Dendritic cell treated with granulocyte-macrophage colony-stimulating factor and Interleukin-4, amounts not matched to agents 40 ng/mL and 50 ng/mL, for 4 days (primary cell): ENCODE data around the gene CHST5.
A peak's percentile ranks its signal among the peaks of the same experiment; 100 is the strongest.

Source experiments
- H3K27ac Mint-ChIP-seq: one replicate; pipeline ENCODE4 v1.8.0; 2022; ENCODE audit warnings: mild to moderate bottlenecking, mixed read lengths
- H3K27me3 Mint-ChIP-seq: one replicate; pipeline ENCODE4 v1.8.0; 2022; ENCODE audit warnings: mild to moderate bottlenecking, mixed read lengths
- H3K36me3 Mint-ChIP-seq: one replicate; pipeline ENCODE4 v1.8.0; 2022; ENCODE audit warnings: low read depth, mixed read lengths
- H3K4me1 Mint-ChIP-seq: one replicate; pipeline ENCODE4 v1.8.0; 2022; ENCODE audit warnings: low read depth, mixed read lengths
- H3K4me3 Mint-ChIP-seq: one replicate; pipeline ENCODE4 v1.8.0; 2022; ENCODE audit warnings: mild to moderate bottlenecking, moderate library complexity, mixed read lengths
- H3K9me3 Mint-ChIP-seq: one replicate; pipeline ENCODE4 v1.8.0; 2022; ENCODE audit warnings: mixed read lengths
- intact Hi-C: fragments of 100-400 bp; cut with micrococcal nuclease; formaldehyde crosslinking; loops from one replicate; pipeline ENCODE4 v1.15.0; 2022

CHST5 gene

GRCh38 chr16:75535901-75536300, at the start of gene CHST5:
CHST5 (minus strand) TSS chr16:75536108; CDS start chr16:75530384, 5,724 bp downstream.
- intact Hi-C loops = no loop called here
- Mint-ChIP-seq H3K9me3 (no peaks in the 10 kb centered on the region), H3K4me3 (no peak within 1 kb of the TSS), H3K27ac (no peak within 1 kb of the TSS), H3K4me1 (no peaks in the 10 kb centered on the region), H3K36me3 (no peaks in the 10 kb centered on the region), H3K27me3 (peaks cover 6% of the 10 kb centered on the region)

GRCh38 chr16:75584108-75584507, 48.2 kb upstream of the CHST5 start:
- H3K36me3 Mint-ChIP-seq = peaks cover 49% of the 10 kb centered on the region
- H3K27ac Mint-ChIP-seq = no peak overlapping the region
- H3K9me3 Mint-ChIP-seq = no peaks in the 10 kb centered on the region
- H3K27me3 Mint-ChIP-seq = no peaks in the 10 kb centered on the region
- H3K4me1 Mint-ChIP-seq = peaks cover 13% of the 10 kb centered on the region
- no peak overlapping the region for H3K4me3 Mint-ChIP-seq
- intact Hi-C loops = no loop called here

GRCh38 chr16:75579281-75579834, 43.5 kb upstream of the CHST5 start:
- H3K36me3 Mint-ChIP-seq = peaks cover 66% of the 10 kb centered on the region
- no peaks in the 10 kb centered on the region for H3K9me3 Mint-ChIP-seq
- no peak overlapping the region for H3K27ac Mint-ChIP-seq
- H3K4me1 Mint-ChIP-seq = peaks cover 10% of the 10 kb centered on the region
- H3K4me3 Mint-ChIP-seq = no peak overlapping the region
- H3K27me3 Mint-ChIP-seq = no peaks in the 10 kb centered on the region
- intact Hi-C loops = no loop called here

- no peak overlapping the region for H3K27ac Mint-ChIP-seq
- no peaks in the 10 kb centered on the region for H3K27me3 Mint-ChIP-seq
- no peaks in the 10 kb centered on the region for H3K9me3 Mint-ChIP-seq
- peaks cover 4% of the 10 kb centered on the region for H3K4me1 Mint-ChIP-seq
- H3K4me3 Mint-ChIP-seq = no peak overlapping the region
- intact Hi-C loops = no loop called here
- peaks cover 73% of the 10 kb centered on the region for H3K36me3 Mint-ChIP-seq
Observed at GRCh38 chr16:75578725-75579124, 42.8 kb upstream of the CHST5 start.

GRCh38 chr16:75578212-75578611, 42.3 kb upstream of the CHST5 start:
- Mint-ChIP-seq H3K27me3 (no peaks in the 10 kb centered on the region), H3K36me3 (peaks cover 78% of the 10 kb centered on the region), H3K4me3 (no peak overlapping the region), H3K4me1 (peaks cover 7% of the 10 kb centered on the region), H3K9me3 (no peaks in the 10 kb centered on the region), H3K27ac (no peak overlapping the region)
- intact Hi-C loops = no loop called here

GRCh38 chr16:75576384-75576811, 40.5 kb upstream of the CHST5 start:
- H3K27ac Mint-ChIP-seq = no peak overlapping the region
- intact Hi-C loops = no loop called here
- H3K36me3 Mint-ChIP-seq = peaks cover 96% of the 10 kb centered on the region
- H3K4me3 Mint-ChIP-seq = no peak overlapping the region
- H3K27me3 Mint-ChIP-seq = no peaks in the 10 kb centered on the region
- H3K4me1 Mint-ChIP-seq = peaks cover 25% of the 10 kb centered on the region
- H3K9me3 Mint-ChIP-seq = no peaks in the 10 kb centered on the region

GRCh38 chr16:75575958-75576357, 40.0 kb upstream of the CHST5 start:
- H3K27ac Mint-ChIP-seq = no peak overlapping the region
- intact Hi-C loops = no loop called here

GRCh38 chr16:75573955-75574354, 38.0 kb upstream of the CHST5 start:
- Mint-ChIP-seq H3K27me3 (no peaks in the 10 kb centered on the region), H3K9me3 (no peaks in the 10 kb centered on the region), H3K27ac (no peak overlapping the region), H3K4me3 (no peak overlapping the region), H3K4me1 (peaks cover 43% of the 10 kb centered on the region), H3K36me3 (peaks cover 96% of the 10 kb centered on the region)
- intact Hi-C loops = loop anchor here (2.0 kb wide), 1 partner anchor 49 kb away; the partner anchor contains the start of gene ADAT1

More at GRCh38 chr16:75575958-75576357, 40.0 kb upstream of the CHST5 start:
- no peaks in the 10 kb centered on the region for H3K9me3 Mint-ChIP-seq
- H3K4me3 Mint-ChIP-seq = no peak overlapping the region
- no peaks in the 10 kb centered on the region for H3K27me3 Mint-ChIP-seq
- H3K4me1 Mint-ChIP-seq = peaks cover 30% of the 10 kb centered on the region
- H3K36me3 Mint-ChIP-seq = peaks cover 96% of the 10 kb centered on the region

- peaks cover 47% of the 10 kb centered on the region for H3K4me1 Mint-ChIP-seq
- no peaks in the 10 kb centered on the region for H3K27me3 Mint-ChIP-seq
- no peaks in the 10 kb centered on the region for H3K9me3 Mint-ChIP-seq
- H3K4me3 Mint-ChIP-seq = no peak overlapping the region
- H3K27ac Mint-ChIP-seq = no peak overlapping the region
- intact Hi-C loops = loop anchor here (2.0 kb wide), 1 partner anchor 50 kb away; the partner anchor contains the start of gene ADAT1
- peaks cover 93% of the 10 kb centered on the region for H3K36me3 Mint-ChIP-seq
Observed at GRCh38 chr16:75572864-75573542, 37.1 kb upstream of the CHST5 start.

- H3K27ac Mint-ChIP-seq = peak overlapping the region; percentile 82
- no peaks in the 10 kb centered on the region for H3K27me3 Mint-ChIP-seq
- no peak overlapping the region for H3K4me3 Mint-ChIP-seq
- H3K9me3 Mint-ChIP-seq = no peaks in the 10 kb centered on the region
- intact Hi-C loops = no loop called here
- peaks cover 85% of the 10 kb centered on the region for H3K36me3 Mint-ChIP-seq
- peaks cover 60% of the 10 kb centered on the region for H3K4me1 Mint-ChIP-seq
Observed at GRCh38 chr16:75570396-75571065, 34.6 kb upstream of the CHST5 start.

- H3K27ac Mint-ChIP-seq = no peak overlapping the region
- peaks cover 59% of the 10 kb centered on the region for H3K36me3 Mint-ChIP-seq
- peaks cover 9% of the 10 kb centered on the region for H3K27me3 Mint-ChIP-seq
- intact Hi-C loops = loop anchor here (2.0 to 5.0 kb wide), 4 partner anchors 17 to 106 kb away; partner anchors contain the start of genes KARS1, TERF2IP and TMEM170A
- no peak overlapping the region for H3K4me3 Mint-ChIP-seq
- no peaks in the 10 kb centered on the region for H3K9me3 Mint-ChIP-seq
- H3K4me1 Mint-ChIP-seq = peaks cover 61% of the 10 kb centered on the region
Observed at GRCh38 chr16:75567911-75568310, 32.0 kb upstream of the CHST5 start.

GRCh38 chr16:75566758-75567255, 30.9 kb upstream of the CHST5 start:
- peaks cover 18% of the 10 kb centered on the region for H3K27me3 Mint-ChIP-seq
- H3K36me3 Mint-ChIP-seq = peaks cover 48% of the 10 kb centered on the region
- H3K4me1 Mint-ChIP-seq = peaks cover 50% of the 10 kb centered on the region
- H3K9me3 Mint-ChIP-seq = no peaks in the 10 kb centered on the region
- peak overlapping the region; percentile 84 for H3K27ac Mint-ChIP-seq
- H3K4me3 Mint-ChIP-seq = peak overlapping the region; percentile 96
- intact Hi-C loops = loop anchor here (1.0 to 5.0 kb wide), 5 partner anchors 11 to 105 kb away; partner anchors contain the start of genes KARS1, TERF2IP, TMEM170A and TMEM231

GRCh38 chr16:75566040-75566757, 30.3 kb upstream of the CHST5 start, which contains the start of gene GABARAPL2:
GABARAPL2 (plus strand) TSS chr16:75566379; CDS start chr16:75566487, 108 bp downstream.
- Mint-ChIP-seq H3K4me3 (peak within 1 kb of the TSS; percentile 96), H3K27me3 (peaks cover 19% of the 10 kb centered on the region), H3K27ac (peak within 1 kb of the TSS; percentile 84), H3K9me3 (no peaks in the 10 kb centered on the region), H3K36me3 (peaks cover 42% of the 10 kb centered on the region), H3K4me1 (peaks cover 43% of the 10 kb centered on the region)
- intact Hi-C loops = loop anchor here (1.0 to 5.0 kb wide), 5 partner anchors 10 to 104 kb away; partner anchors contain the start of genes KARS1, TERF2IP, TMEM170A and TMEM231
